Measurements from ENCODE around the gene CORO2A.

CORO2A gene

GRCh38 chr9:98099346-98099745 is 93.1 kb downstream of the CORO2A start:
- no peaks in the 10 kb centered on the region for H3K9me2 ChIP-seq (replicated peaks; ENCODE audit: control insufficient read depth, low read length)
- H3K79me2 ChIP-seq (ENCODE audit: control insufficient read depth, low read length), result peaks cover 19% of the 10 kb centered on the region
- H3K4me1 ChIP-seq (ENCODE audit: control insufficient read depth, low read length), result peaks cover 64% of the 10 kb centered on the region
- H3K27ac ChIP-seq (ENCODE audit: low read depth, low read length), result no peak overlapping the region
- peaks cover 48% of the 10 kb centered on the region for H3K36me3 ChIP-seq (ENCODE audit: control insufficient read depth, low read length)
- H3F3A ChIP-seq (ENCODE audit: control insufficient read depth, insufficient read depth), result peaks cover 22% of the 10 kb centered on the region
- H3K4me3 ChIP-seq (ENCODE audit: low read length), result no peak overlapping the region
- no peaks in the 10 kb centered on the region for H3K9me3 ChIP-seq (ENCODE audit: control insufficient read depth, insufficient read depth, low read length)
- H4K20me1 ChIP-seq (ENCODE audit: control insufficient read depth, insufficient read depth, low read depth, low read length), result no peaks in the 10 kb centered on the region
- H3K4me2 ChIP-seq (ENCODE audit: low read length), result no peak overlapping the region
- no peak for TF ChIP-seq EZH2phosphoT487 (IDR thresholded peaks at IDR 0.05; ENCODE audit: borderline replicate concordance, low read length)
- TF ChIP-seq, protein P1, sequence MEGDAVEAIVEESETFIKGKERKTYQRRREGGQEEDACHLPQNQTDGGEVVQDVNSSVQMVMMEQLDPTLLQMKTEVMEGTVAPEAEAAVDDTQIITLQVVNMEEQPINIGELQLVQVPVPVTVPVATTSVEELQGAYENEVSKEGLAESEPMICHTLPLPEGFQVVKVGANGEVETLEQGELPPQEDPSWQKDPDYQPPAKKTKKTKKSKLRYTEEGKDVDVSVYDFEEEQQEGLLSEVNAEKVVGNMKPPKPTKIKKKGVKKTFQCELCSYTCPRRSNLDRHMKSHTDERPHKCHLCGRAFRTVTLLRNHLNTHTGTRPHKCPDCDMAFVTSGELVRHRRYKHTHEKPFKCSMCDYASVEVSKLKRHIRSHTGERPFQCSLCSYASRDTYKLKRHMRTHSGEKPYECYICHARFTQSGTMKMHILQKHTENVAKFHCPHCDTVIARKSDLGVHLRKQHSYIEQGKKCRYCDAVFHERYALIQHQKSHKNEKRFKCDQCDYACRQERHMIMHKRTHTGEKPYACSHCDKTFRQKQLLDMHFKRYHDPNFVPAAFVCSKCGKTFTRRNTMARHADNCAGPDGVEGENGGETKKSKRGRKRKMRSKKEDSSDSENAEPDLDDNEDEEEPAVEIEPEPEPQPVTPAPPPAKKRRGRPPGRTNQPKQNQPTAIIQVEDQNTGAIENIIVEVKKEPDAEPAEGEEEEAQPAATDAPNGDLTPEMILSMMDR (IDR thresholded peaks at IDR 0.05; ENCODE audit: low read depth, low read length, poor library complexity, severe bottlenecking), result no peak
- H3K27me3 ChIP-seq (ENCODE audit: control insufficient read depth, low read length), result no peaks in the 10 kb centered on the region

- H3K4me3 ChIP-seq (ENCODE audit: low read length), result no peak overlapping the region
- peaks cover 16% of the 10 kb centered on the region for H3F3A ChIP-seq (ENCODE audit: control insufficient read depth, insufficient read depth)
- H3K9me2 ChIP-seq (replicated peaks; ENCODE audit: control insufficient read depth, low read length), result no peaks in the 10 kb centered on the region
- no peak overlapping the region for H3K27ac ChIP-seq (ENCODE audit: low read depth, low read length)
- no peaks in the 10 kb centered on the region for H4K20me1 ChIP-seq (ENCODE audit: control insufficient read depth, insufficient read depth, low read depth, low read length)
- no peak for TF ChIP-seq EZH2phosphoT487 (IDR thresholded peaks at IDR 0.05; ENCODE audit: borderline replicate concordance, low read length)
- TF ChIP-seq, protein P1 (IDR thresholded peaks at IDR 0.05; ENCODE audit: low read depth, low read length, poor library complexity, severe bottlenecking), result no peak
- H3K79me2 ChIP-seq (ENCODE audit: control insufficient read depth, low read length), result peaks cover 8% of the 10 kb centered on the region
- no peaks in the 10 kb centered on the region for H3K27me3 ChIP-seq (ENCODE audit: control insufficient read depth, low read length)
- no peaks in the 10 kb centered on the region for H3K9me3 ChIP-seq (ENCODE audit: control insufficient read depth, insufficient read depth, low read length)
- H3K4me1 ChIP-seq (ENCODE audit: control insufficient read depth, low read length), result peaks cover 49% of the 10 kb centered on the region
- no peak overlapping the region for H3K4me2 ChIP-seq (ENCODE audit: low read length)
- peaks cover 42% of the 10 kb centered on the region for H3K36me3 ChIP-seq (ENCODE audit: control insufficient read depth, low read length)
Measured at GRCh38 chr9:98097836-98098235, 94.6 kb downstream of the CORO2A start.

- Histone ChIP-seq H3K27me3 (ENCODE audit: control insufficient read depth, low read length) (no peaks in the 10 kb centered on the region), H3K4me3 (ENCODE audit: low read length) (no peak overlapping the region), H3K36me3 (ENCODE audit: control insufficient read depth, low read length) (peaks cover 43% of the 10 kb centered on the region), H4K20me1 (ENCODE audit: control insufficient read depth, insufficient read depth, low read depth, low read length) (no peaks in the 10 kb centered on the region), H3K4me1 (ENCODE audit: control insufficient read depth, low read length) (peaks cover 33% of the 10 kb centered on the region), H3F3A (ENCODE audit: control insufficient read depth, insufficient read depth) (0 out of 2 replicates have a peak, but pooled peaks cover 4% of the 10 kb centered on the region), H3K4me2 (ENCODE audit: low read length) (no peak overlapping the region), H3K79me2 (ENCODE audit: control insufficient read depth, low read length) (peaks cover 5% of the 10 kb centered on the region), H3K9me2 (replicated peaks; ENCODE audit: control insufficient read depth, low read length) (no peaks in the 10 kb centered on the region), H3K27ac (ENCODE audit: low read depth, low read length) (no peak overlapping the region), H3K9me3 (ENCODE audit: control insufficient read depth, insufficient read depth, low read length) (no peaks in the 10 kb centered on the region)
- TF ChIP-seq, protein P1 (IDR thresholded peaks at IDR 0.05; ENCODE audit: low read depth, low read length, poor library complexity, severe bottlenecking), result no peak
- TF ChIP-seq EZH2phosphoT487 (IDR thresholded peaks at IDR 0.05; ENCODE audit: borderline replicate concordance, low read length), result no peak
Measured at GRCh38 chr9:98096091-98096490, 96.3 kb downstream of the CORO2A start.
